IPS-20b (cell line): Measurements from ENCODE around the gene ADAM12.
"Not testable (repeated sequence)": the region's sequence is repeated elsewhere in the genome, so short reads cannot be mapped to it uniquely, and the experiment has no call there.

Experiments used
- H3K27ac ChIP-seq: one replicate; pipeline ENCODE4 v1.5.1; 2013; ENCODE audit warnings: low read length
- H3K27me3 ChIP-seq: 2 replicates; pipeline ENCODE4 v1.6.1; 2013; ENCODE audit warnings: mild to moderate bottlenecking, low read length, inconsistent platforms; ENCODE audit not compliant: insufficient read depth
- H3K36me3 ChIP-seq: 2 replicates; pipeline ENCODE4 v1.6.1; 2013; ENCODE audit warnings: low read depth, mild to moderate bottlenecking, inconsistent platforms, low read length, moderate library complexity; ENCODE audit not compliant: insufficient read depth
- H3K4me1 ChIP-seq: 2 replicates; pipeline ENCODE4 v1.6.1; 2013; ENCODE audit warnings: mild to moderate bottlenecking, control low read depth, inconsistent platforms, low read length, moderate library complexity; ENCODE audit not compliant: insufficient read depth
- H3K4me3 ChIP-seq: 2 replicates; pipeline ENCODE4 v1.5.1; 2013; ENCODE audit warnings: mild to moderate bottlenecking, low read length, inconsistent platforms
- H3K9ac ChIP-seq: 2 replicates; pipeline ENCODE4 v1.6.1; 2013; ENCODE audit warnings: low read depth, mild to moderate bottlenecking, inconsistent platforms, low read length, moderate library complexity
- H3K9me3 ChIP-seq: 2 replicates; pipeline ENCODE4 v1.6.1; 2013; ENCODE audit warnings: mild to moderate bottlenecking, low read depth, low read length, inconsistent platforms; ENCODE audit not compliant: insufficient read depth

Gene ADAM12

GRCh38 chr10:126352453-126352852, 35.8 kb downstream of the ADAM12 start:
- no peak overlapping the region for H3K4me3 ChIP-seq

GRCh38 chr10:126351021-126351420, 37.3 kb downstream of the ADAM12 start:
- Histone ChIP-seq H3K27me3 (no peaks in the 10 kb centered on the region), H3K9me3 (no peaks in the 10 kb centered on the region; the same call in 1 of the 2 replicates), H3K4me3 (no peak overlapping the region), H3K27ac (no peak overlapping the region), H3K4me1 (peaks cover 2% of the 10 kb centered on the region; the same call in 1 of the 2 replicates), H3K9ac (no peak overlapping the region), H3K36me3 (no peaks in the 10 kb centered on the region)

More at GRCh38 chr10:126352453-126352852, 35.8 kb downstream of the ADAM12 start:
- H3K27me3 ChIP-seq: no peaks in the 10 kb centered on the region
- no peaks in the 10 kb centered on the region; the same call in none of the 2 replicates for H3K9me3 ChIP-seq
- no peak overlapping the region for H3K27ac ChIP-seq
- H3K9ac ChIP-seq: no peak overlapping the region
- H3K36me3 ChIP-seq: no peaks in the 10 kb centered on the region
- H3K4me1 ChIP-seq: peaks cover 2% of the 10 kb centered on the region; the same call in 1 of the 2 replicates

- no peaks in the 10 kb centered on the region for H3K9me3 ChIP-seq
- H3K4me1 ChIP-seq: peaks cover 2% of the 10 kb centered on the region; the same call in 1 of the 2 replicates
- no peak overlapping the region for H3K4me3 ChIP-seq
- no peak overlapping the region for H3K9ac ChIP-seq
- H3K36me3 ChIP-seq: no peaks in the 10 kb centered on the region
- H3K27me3 ChIP-seq: no peaks in the 10 kb centered on the region
- H3K27ac ChIP-seq: no peak overlapping the region
Measured at GRCh38 chr10:126350216-126350992, 37.9 kb downstream of the ADAM12 start.

GRCh38 chr10:126349676-126350075, 38.6 kb downstream of the ADAM12 start:
- no peaks in the 10 kb centered on the region for H3K27me3 ChIP-seq
- peaks cover 2% of the 10 kb centered on the region; the same call in 1 of the 2 replicates for H3K4me1 ChIP-seq
- H3K36me3 ChIP-seq: no peaks in the 10 kb centered on the region
- H3K9me3 ChIP-seq: no peaks in the 10 kb centered on the region
- no peak overlapping the region for H3K4me3 ChIP-seq
- no peak overlapping the region for H3K27ac ChIP-seq
- no peak overlapping the region for H3K9ac ChIP-seq

- Histone ChIP-seq H3K9me3 (no peaks in the 10 kb centered on the region), H3K27ac (no peak overlapping the region), H3K4me1 (peaks cover 2% of the 10 kb centered on the region; the same call in 1 of the 2 replicates), H3K4me3 (no peak overlapping the region), H3K9ac (no peak overlapping the region), H3K36me3 (no peaks in the 10 kb centered on the region), H3K27me3 (no peaks in the 10 kb centered on the region)
Measured at GRCh38 chr10:126349101-126349500, 39.2 kb downstream of the ADAM12 start.

- not testable (repeated sequence) for H3K9ac ChIP-seq, H3K27ac ChIP-seq, H3K27me3 ChIP-seq, H3K4me1 ChIP-seq, H3K9me3 ChIP-seq, H3K36me3 ChIP-seq, H3K4me3 ChIP-seq
Measured at GRCh38 chr10:126343496-126343895, 44.8 kb downstream of the ADAM12 start.

GRCh38 chr10:126342680-126343079, 45.6 kb downstream of the ADAM12 start:
- H3K9me3 ChIP-seq: no peaks in the 10 kb centered on the region
- no peaks in the 10 kb centered on the region for H3K27me3 ChIP-seq
- no peak overlapping the region for H3K9ac ChIP-seq
- H3K27ac ChIP-seq: no peak overlapping the region
- no peaks in the 10 kb centered on the region for H3K4me1 ChIP-seq
- H3K36me3 ChIP-seq: no peaks in the 10 kb centered on the region
- no peak overlapping the region for H3K4me3 ChIP-seq

GRCh38 chr10:126341491-126341890, 46.8 kb downstream of the ADAM12 start:
- Histone ChIP-seq H3K4me1 (no peaks in the 10 kb centered on the region), H3K36me3 (no peaks in the 10 kb centered on the region), H3K9ac (no peak overlapping the region), H3K4me3 (no peak overlapping the region), H3K9me3 (no peaks in the 10 kb centered on the region), H3K27me3 (no peaks in the 10 kb centered on the region), H3K27ac (no peak overlapping the region)

GRCh38 chr10:126337251-126337810, 50.9 kb downstream of the ADAM12 start:
- H3K27me3 ChIP-seq: no peaks in the 10 kb centered on the region
- no peak overlapping the region for H3K27ac ChIP-seq
- no peak overlapping the region for H3K4me3 ChIP-seq
- H3K9ac ChIP-seq: no peak overlapping the region
- no peaks in the 10 kb centered on the region for H3K4me1 ChIP-seq
- H3K9me3 ChIP-seq: no peaks in the 10 kb centered on the region
- H3K36me3 ChIP-seq: no peaks in the 10 kb centered on the region

- H3K36me3 ChIP-seq: no peaks in the 10 kb centered on the region
- H3K9ac ChIP-seq: no peak overlapping the region
- H3K4me3 ChIP-seq: no peak overlapping the region
- H3K27ac ChIP-seq: no peak overlapping the region
- no peaks in the 10 kb centered on the region for H3K9me3 ChIP-seq
- no peaks in the 10 kb centered on the region for H3K27me3 ChIP-seq
- no peaks in the 10 kb centered on the region for H3K4me1 ChIP-seq
Measured at GRCh38 chr10:126336801-126337200, 51.5 kb downstream of the ADAM12 start.

GRCh38 chr10:126334272-126334671, 54.0 kb downstream of the ADAM12 start:
- Histone ChIP-seq H3K27ac (no peak overlapping the region), H3K9me3 (no peaks in the 10 kb centered on the region)

GRCh38 chr10:126332576-126332975, 55.7 kb downstream of the ADAM12 start:
- Histone ChIP-seq H3K27me3 (no peaks in the 10 kb centered on the region), H3K9me3 (no peaks in the 10 kb centered on the region), H3K9ac (no peak overlapping the region), H3K4me3 (no peak overlapping the region), H3K27ac (no peak overlapping the region), H3K36me3 (no peaks in the 10 kb centered on the region), H3K4me1 (no peaks in the 10 kb centered on the region)

More at GRCh38 chr10:126334272-126334671, 54.0 kb downstream of the ADAM12 start:
- Histone ChIP-seq H3K36me3 (no peaks in the 10 kb centered on the region), H3K27me3 (no peaks in the 10 kb centered on the region), H3K4me3 (no peak overlapping the region), H3K9ac (no peak overlapping the region), H3K4me1 (no peaks in the 10 kb centered on the region)
